Measurements from ENCODE around the gene CCDC97. TPM values are rescaled to one million over a fixed set of nuclear protein-coding genes. Genes with fewer than 3 reads are reported as not detected.

CCDC97 gene
- polyA plus RNA-seq, 1 of the 3 experiments (the other 2 are of a cell fraction): 9.6 TPM

GRCh38 chr19:41339936-41340335, 30.0 kb downstream of the CCDC97 start (continued):
- TF ChIP-seq CHD2 (IDR thresholded peaks at IDR 0.05; ENCODE audit: low read length, partially characterized antibody): no peak
- TF ChIP-seq CTCF (IDR thresholded peaks at IDR 0.05): no peak
- TF ChIP-seq RFX5 (IDR thresholded peaks at IDR 0.05; ENCODE audit: low read length): no peak
- TF ChIP-seq GABPA (IDR thresholded peaks at IDR 0.05; ENCODE audit: low read depth): no peak
- no peak for TF ChIP-seq MAX (IDR thresholded peaks at IDR 0.05; ENCODE audit: low read depth)
- TF ChIP-seq RCOR1 (IDR thresholded peaks at IDR 0.05; ENCODE audit: low read length): no peak
- TF ChIP-seq REST (IDR thresholded peaks at IDR 0.05; ENCODE audit: low read depth, low read length): no peak
- TF ChIP-seq TEAD4 (IDR thresholded peaks at IDR 0.05; ENCODE audit: borderline replicate concordance, insufficient read depth): 0 out of 2 replicates have a peak, but pooled peaks have one; percentile 39
- TF ChIP-seq PBX3 (IDR thresholded peaks at IDR 0.05): peak; percentile 37; the same call in 1 of the 2 replicates
- TF ChIP-seq RXRA (IDR thresholded peaks at IDR 0.05; ENCODE audit: borderline replicate concordance, low read depth): peak; percentile 26; the same call in 1 of the 2 replicates
- no peak for TF ChIP-seq FOXM1 (IDR thresholded peaks at IDR 0.05; ENCODE audit: low read depth)
- TF ChIP-seq ZBTB33 (IDR thresholded peaks at IDR 0.05; ENCODE audit: borderline replicate concordance, low read depth): no peak
- no peak for TF ChIP-seq USF1 (IDR thresholded peaks at IDR 0.05; ENCODE audit: borderline replicate concordance, low read depth)
- no peak for TF ChIP-seq TAF1 (IDR thresholded peaks at IDR 0.05; ENCODE audit: borderline replicate concordance, low read depth, low read length)
- TF ChIP-seq GATA2 (CRISPR knock-in tag; IDR thresholded peaks at IDR 0.05): no peak

All from SK-N-SH (cell line).